Karpas-422 (cell line): ENCODE measurements around the gene YIPF7. TPM values are rescaled to one million over a fixed set of nuclear protein-coding genes. Genes with fewer than 3 reads are reported as not detected.

Source experiments
- DNase-seq: peaks from one replicate; pipeline ENCODE4 v3.0.0-alpha.2; 2015
- H2AFZ ChIP-seq: fragments of 200-600 bp; sonication (generic); 2 replicates; pipeline ENCODE4 v1.6.1; 2014; ENCODE audit warnings: antibody characterized with exemption, low read length, mixed read lengths
- H3K27ac ChIP-seq: fragments of 200-600 bp; sonication (generic); 2 replicates; pipeline ENCODE4 v1.5.1; 2014; ENCODE audit warnings: mild to moderate bottlenecking, low read length, moderate library complexity
- H3K27me3 ChIP-seq: fragments of 200-600 bp; sonication (generic); 2 replicates; pipeline ENCODE4 v1.6.1; 2014; ENCODE audit warnings: low read length, mixed read lengths
- H3K36me3 ChIP-seq: fragments of 200-600 bp; sonication (generic); 2 replicates; pipeline ENCODE4 v1.6.1; 2014; ENCODE audit warnings: low read length, mixed read lengths; ENCODE audit not compliant: insufficient read depth
- H3K4me1 ChIP-seq: fragments of 200-600 bp; sonication (generic); 2 replicates; pipeline ENCODE4 v1.6.1; 2014; ENCODE audit warnings: mild to moderate bottlenecking, low read length, mixed read lengths
- H3K4me2 ChIP-seq: fragments of 200-600 bp; sonication (generic); 2 replicates; pipeline ENCODE4 v1.6.1; 2014; ENCODE audit warnings: low read length, low read depth, mild to moderate bottlenecking; ENCODE audit not compliant: poor library complexity, severe bottlenecking
- H3K4me3 ChIP-seq: fragments of 200-600 bp; sonication (generic); 2 replicates; pipeline ENCODE4 v1.5.1; 2014; ENCODE audit warnings: mild to moderate bottlenecking, antibody characterized with exemption, low read length, mixed read lengths
- H3K79me2 ChIP-seq: fragments of 200-600 bp; sonication (generic); 2 replicates; pipeline ENCODE4 v1.6.1; 2014; ENCODE audit warnings: mild to moderate bottlenecking, low read length, mixed read lengths
- H3K9ac ChIP-seq: fragments of 200-600 bp; sonication (generic); 2 replicates; pipeline ENCODE4 v1.6.0; 2014; ENCODE audit warnings: low read length
- H3K9me2 ChIP-seq: fragments of 200-600 bp; sonication (generic), shearing (Covaris generic); replicated peaks from 2 replicates; pipeline ENCODE4 v1.6.0; 2014; ENCODE audit warnings: mild to moderate bottlenecking, low read length, moderate library complexity; ENCODE audit not compliant: insufficient read depth
- H3K9me3 ChIP-seq: fragments of 300-700, 200-600 bp; sonication (generic); 2 replicates; pipeline ENCODE4 v1.6.1; 2014; ENCODE audit warnings: low read length, mixed read lengths
- H4K20me1 ChIP-seq: fragments of 200-600 bp; sonication (generic); 2 replicates; pipeline ENCODE4 v1.6.1; 2014; ENCODE audit warnings: mild to moderate bottlenecking, antibody characterized with exemption, low read length, low read depth; ENCODE audit not compliant: insufficient read depth
- total RNA-seq: library from RNA; depleted of rRNA; stranded (reverse); fragments of >200 nt; shearing (Covaris generic); gene quantifications from 2 replicates; pipeline ENCODE4 v1.2.3, GENCODE V29; 2014; ENCODE audit warnings: low replicate concordance

Gene YIPF7
- total RNA-seq, 1 experiment from 2014 or later = not detected

DNA sequence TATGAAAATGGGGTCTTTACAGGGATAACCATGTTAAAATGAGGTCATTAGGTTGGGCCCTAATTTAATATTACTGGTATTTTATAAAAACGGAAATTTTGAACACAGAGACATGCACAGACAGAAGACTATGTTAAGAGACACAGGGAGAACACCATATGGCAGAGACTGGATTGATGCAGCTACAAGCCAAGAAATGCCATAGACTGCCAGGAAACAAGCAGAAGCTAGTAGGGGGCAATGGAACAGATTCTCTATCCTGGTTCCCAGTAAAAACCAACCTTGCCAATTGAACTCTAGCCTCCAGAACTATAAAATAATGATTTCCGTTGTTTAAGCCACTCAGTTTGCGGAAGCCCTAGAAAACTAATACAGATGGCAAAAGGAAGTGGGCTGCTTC lies 20.2 kb upstream of the YIPF7 start:
- Histone ChIP-seq H3K9ac (no peak overlapping the region), H3K9me3 (no peaks in the 10 kb centered on the region), H3K4me3 (no peak overlapping the region)

DNA sequence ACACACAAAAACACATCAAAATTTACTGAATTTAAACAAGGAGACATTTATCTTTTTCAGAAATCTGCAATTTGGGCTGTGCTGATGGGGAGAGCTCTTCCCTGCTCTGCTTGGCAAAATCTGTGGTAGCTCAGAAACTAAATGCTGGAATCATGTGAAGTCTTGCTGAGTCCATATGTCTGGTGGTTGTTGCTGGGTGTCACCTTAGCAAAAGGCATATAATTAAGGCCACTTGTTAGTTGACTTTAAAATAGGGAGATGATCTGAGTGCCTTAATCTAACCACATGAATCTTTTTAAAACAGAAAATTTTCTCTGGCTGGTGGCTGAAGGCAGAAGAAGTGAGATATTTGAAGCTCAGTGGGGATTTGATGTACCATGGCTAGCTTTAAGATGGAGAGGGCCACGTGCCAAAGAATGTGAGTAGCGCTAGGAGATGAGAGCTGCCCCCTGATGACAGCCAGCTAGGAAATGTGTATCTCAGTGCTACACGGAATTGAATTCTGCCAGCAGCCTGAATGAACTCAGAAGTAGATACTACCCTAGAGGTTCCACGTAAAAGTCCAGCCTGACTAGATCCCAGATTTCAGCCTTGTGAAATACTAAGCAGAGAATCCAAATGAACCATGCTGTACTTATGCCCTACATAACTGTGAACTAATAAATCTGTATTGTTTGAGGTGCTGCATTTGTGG lies 19.2 kb upstream of the YIPF7 start:
- Histone ChIP-seq H3K9ac (no peak overlapping the region), H3K79me2 (no peaks in the 10 kb centered on the region), H3K4me3 (no peak overlapping the region), H3K4me2 (no peak overlapping the region), H3K27me3 (no peaks in the 10 kb centered on the region), H3K36me3 (no peaks in the 10 kb centered on the region), H3K9me2 (no peaks in the 10 kb centered on the region), H4K20me1 (no peaks in the 10 kb centered on the region), H3K9me3 (no peaks in the 10 kb centered on the region), H2AFZ (no peak overlapping the region), H3K4me1 (no peaks in the 10 kb centered on the region), H3K27ac (no peak overlapping the region)
- DNase-seq = no peak

More for the DNA sequence above, 20.2 kb upstream of the YIPF7 start:
- Histone ChIP-seq H3K9me2 (no peaks in the 10 kb centered on the region), H3K27ac (no peak overlapping the region), H3K4me1 (no peaks in the 10 kb centered on the region), H3K4me2 (no peak overlapping the region), H3K27me3 (no peaks in the 10 kb centered on the region), H3K79me2 (no peaks in the 10 kb centered on the region), H3K36me3 (no peaks in the 10 kb centered on the region), H2AFZ (no peak overlapping the region), H4K20me1 (no peaks in the 10 kb centered on the region)
- no peak for DNase-seq

DNA sequence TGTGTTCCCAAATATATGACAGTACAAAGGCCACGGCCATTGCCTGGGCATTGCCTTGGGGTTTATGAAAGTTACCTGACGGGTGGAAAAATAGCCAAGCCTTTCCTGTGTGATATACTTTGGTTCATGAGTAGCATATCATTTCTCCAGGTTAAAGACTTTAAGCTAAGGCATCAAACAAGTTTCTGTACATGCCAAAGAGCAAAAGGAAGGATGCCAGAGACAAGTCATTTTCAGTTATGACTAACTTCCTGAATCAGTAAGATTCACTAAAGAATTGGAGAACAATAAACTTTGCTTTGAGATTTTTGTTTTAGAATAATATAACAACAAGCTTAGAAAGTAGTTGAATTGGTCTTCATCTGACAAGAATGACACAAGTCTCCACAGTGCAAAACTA lies 17.1 kb upstream of the YIPF7 start:
- no peak for DNase-seq

DNA sequence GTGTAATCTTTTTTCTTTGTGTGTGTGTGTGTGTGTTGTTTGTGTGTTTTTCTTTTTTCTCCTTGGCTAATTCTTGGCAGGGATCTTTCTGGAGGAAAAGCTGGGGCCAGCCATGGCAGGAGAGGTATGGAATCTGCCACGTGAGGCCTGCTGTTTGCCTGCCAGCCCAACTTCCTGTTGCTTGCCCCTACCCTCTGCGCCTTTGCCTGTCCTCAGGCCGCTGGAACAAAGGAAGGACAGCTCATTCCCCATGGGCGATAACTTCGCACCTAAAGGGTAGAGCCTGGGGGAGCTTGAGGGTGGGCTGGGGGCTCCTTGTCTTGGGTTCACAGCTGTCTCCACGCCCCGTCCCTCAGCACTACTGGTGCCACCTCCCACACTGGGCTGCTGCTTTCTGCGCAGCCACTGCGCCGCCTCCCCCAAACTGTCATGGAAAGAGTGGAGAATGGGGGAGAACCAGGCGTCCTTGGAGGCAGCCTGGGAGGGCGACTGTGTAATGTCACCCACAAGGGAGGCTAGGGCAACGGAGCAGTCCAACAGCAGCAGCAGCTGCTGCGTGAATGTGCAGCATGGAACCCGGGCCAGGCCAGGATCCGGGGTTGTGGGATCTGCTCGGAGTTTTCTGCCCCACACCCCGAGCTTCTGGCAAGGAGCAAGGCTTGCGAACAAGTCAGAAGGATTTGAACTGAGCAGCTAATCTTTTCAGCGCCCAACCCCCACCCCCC lies 12.3 kb upstream of the YIPF7 start:
- Histone ChIP-seq H3K9me3 (no peaks in the 10 kb centered on the region), H3K36me3 (no peaks in the 10 kb centered on the region), H2AFZ (no peak overlapping the region), H3K4me1 (no peaks in the 10 kb centered on the region), H3K4me3 (no peak overlapping the region), H4K20me1 (no peaks in the 10 kb centered on the region), H3K9ac (no peak overlapping the region), H3K27me3 (no peaks in the 10 kb centered on the region), H3K27ac (no peak overlapping the region), H3K4me2 (no peak overlapping the region), H3K79me2 (no peaks in the 10 kb centered on the region), H3K9me2 (no peaks in the 10 kb centered on the region)
- DNase-seq = no peak

More for the DNA sequence above, 17.1 kb upstream of the YIPF7 start:
- Histone ChIP-seq H3K4me3 (no peak overlapping the region), H3K4me2 (no peak overlapping the region), H3K9ac (no peak overlapping the region), H3K9me3 (no peaks in the 10 kb centered on the region), H3K36me3 (no peaks in the 10 kb centered on the region), H3K9me2 (no peaks in the 10 kb centered on the region), H3K4me1 (no peaks in the 10 kb centered on the region), H3K27me3 (no peaks in the 10 kb centered on the region), H3K27ac (no peak overlapping the region), H4K20me1 (no peaks in the 10 kb centered on the region), H3K79me2 (no peaks in the 10 kb centered on the region), H2AFZ (no peak overlapping the region)

DNA sequence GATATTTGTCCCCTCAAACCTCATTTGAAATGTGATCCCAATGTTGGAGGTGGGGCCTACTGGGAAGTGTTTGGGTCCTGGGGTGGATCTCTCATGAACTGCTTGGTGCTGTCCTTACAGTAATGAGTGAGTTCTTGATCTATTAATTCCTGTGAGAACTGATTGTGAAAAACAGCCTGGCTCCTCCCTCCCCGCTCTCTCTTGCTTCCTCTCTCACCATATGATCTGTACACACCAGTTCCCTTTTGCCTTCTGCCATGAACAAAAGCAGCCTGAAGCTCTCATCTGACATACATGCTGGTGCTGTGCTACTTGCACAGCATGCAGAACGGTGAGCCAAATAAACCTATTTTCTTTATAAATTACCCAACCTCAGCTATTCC lies 11.2 kb upstream of the YIPF7 start:
- H3K4me2 ChIP-seq = no peak overlapping the region
- no peak overlapping the region for H2AFZ ChIP-seq
- no peaks in the 10 kb centered on the region for H3K79me2 ChIP-seq
- H3K9me2 ChIP-seq = no peaks in the 10 kb centered on the region
- no peak overlapping the region for H3K9ac ChIP-seq
- H3K27me3 ChIP-seq = no peaks in the 10 kb centered on the region
- DNase-seq = no peak
- no peaks in the 10 kb centered on the region for H4K20me1 ChIP-seq
- H3K36me3 ChIP-seq = no peaks in the 10 kb centered on the region
- H3K4me1 ChIP-seq = no peaks in the 10 kb centered on the region
- no peaks in the 10 kb centered on the region for H3K9me3 ChIP-seq
- H3K27ac ChIP-seq = no peak overlapping the region
- no peak overlapping the region for H3K4me3 ChIP-seq

- H3K27me3 ChIP-seq = no peaks in the 10 kb centered on the region
- H3K4me1 ChIP-seq = no peaks in the 10 kb centered on the region
- no peaks in the 10 kb centered on the region for H3K79me2 ChIP-seq
- no peak overlapping the region for H2AFZ ChIP-seq
- H3K9me2 ChIP-seq = no peaks in the 10 kb centered on the region
- H3K36me3 ChIP-seq = no peaks in the 10 kb centered on the region
- no peak overlapping the region for H3K4me3 ChIP-seq
- H3K4me2 ChIP-seq = no peak overlapping the region
- H4K20me1 ChIP-seq = no peaks in the 10 kb centered on the region
- H3K27ac ChIP-seq = no peak overlapping the region
- H3K9me3 ChIP-seq = no peaks in the 10 kb centered on the region
- DNase-seq = no peak
- no peak overlapping the region for H3K9ac ChIP-seq
Measured at GRCh38 chr4:44661940-44662622, 10.7 kb upstream of the YIPF7 start.

GRCh38 chr4:44660396-44660795 lies 9.0 kb upstream of the YIPF7 start:
- no peaks in the 10 kb centered on the region for H3K79me2 ChIP-seq
- H2AFZ ChIP-seq = no peak overlapping the region
- no peaks in the 10 kb centered on the region for H3K36me3 ChIP-seq
- no peaks in the 10 kb centered on the region for H3K27me3 ChIP-seq
- H3K27ac ChIP-seq = no peak overlapping the region
- no peaks in the 10 kb centered on the region for H3K4me1 ChIP-seq
- no peak for DNase-seq
- H3K9me3 ChIP-seq = no peaks in the 10 kb centered on the region
- H3K9ac ChIP-seq = no peak overlapping the region
- no peak overlapping the region for H3K4me3 ChIP-seq
- H3K4me2 ChIP-seq = no peak overlapping the region
- no peaks in the 10 kb centered on the region for H4K20me1 ChIP-seq
- no peaks in the 10 kb centered on the region for H3K9me2 ChIP-seq

GRCh38 chr4:44652002-44652401 lies 577 bp upstream of the YIPF7 start:
- no peaks in the 10 kb centered on the region for H3K79me2 ChIP-seq
- H3K27me3 ChIP-seq = no peaks in the 10 kb centered on the region
- no peaks in the 10 kb centered on the region for H3K36me3 ChIP-seq
- no peaks in the 10 kb centered on the region for H3K9me3 ChIP-seq
- H3K4me1 ChIP-seq = no peaks in the 10 kb centered on the region
- H3K4me3 ChIP-seq = no peak overlapping the region
- no peaks in the 10 kb centered on the region for H4K20me1 ChIP-seq
- H2AFZ ChIP-seq = no peak overlapping the region
- DNase-seq = no peak
- no peak overlapping the region for H3K9ac ChIP-seq
- no peak overlapping the region for H3K27ac ChIP-seq
- no peaks in the 10 kb centered on the region for H3K9me2 ChIP-seq
- H3K4me2 ChIP-seq = no peak overlapping the region
